ENCODE measurements around the gene DMRTC2.

GRCh38 chr19:41883463-41883820 lies 38.6 kb downstream of the DMRTC2 start:
- TF ChIP-seq POLR2A (IDR thresholded peaks at IDR 0.05) (no peak), EP300 (IDR thresholded peaks at IDR 0.05) (no peak), CTCF (IDR thresholded peaks at IDR 0.05) (no peak)
